OCI-LY7 (cell line): ENCODE data around the gene ERMN. TPM values are rescaled to one million over a fixed set of nuclear protein-coding genes. Genes with fewer than 3 reads are reported as not detected.

Experiments used
- BruUV-seq: library from RNA; stranded (reverse); fragments of 400-500 nt; replicated peaks from 2 replicates; lab custom pipeline; 2021; lab: Mats Ljungman, UMichigan
- CTCF ChIA-PET: fragments of 300-600 bp; sonication (Branson Sonifier 250); formaldehyde crosslinking; loops from one replicate; lab custom pipeline; 2022; ENCODE audit warnings: antibody characterized with exemption; ENCODE audit not compliant: unreplicated experiment; lab: Charles Lee
- POLR2A ChIA-PET: fragments of 300-600 bp; sonication (Branson Sonifier 250); formaldehyde crosslinking; loops from one replicate; lab custom pipeline; 2022; ENCODE audit warnings: antibody characterized with exemption; lab: Charles Lee
- DNase-seq: peaks from one replicate; pipeline ENCODE4 v3.0.0-alpha.2; 2015; ENCODE audit warnings: low spot score
- H2AFZ ChIP-seq: fragments of 200-600 bp; sonication (generic), shearing (Covaris generic); 2 replicates; pipeline ENCODE4 v1.6.1; 2014; ENCODE audit warnings: mild to moderate bottlenecking, antibody characterized with exemption, low read length, moderate library complexity
- H3K27ac ChIP-seq: fragments of 200-600 bp; sonication (generic); 2 replicates; pipeline ENCODE4 v1.5.1; 2014; ENCODE audit warnings: mixed run types, low read depth, mild to moderate bottlenecking, moderate library complexity, low read length, inconsistent platforms; ENCODE audit not compliant: poor library complexity, severe bottlenecking
- H3K36me3 ChIP-seq: fragments of 200-600 bp; sonication (generic); 2 replicates; pipeline ENCODE4 v1.6.1; 2014; ENCODE audit warnings: mild to moderate bottlenecking, antibody characterized with exemption, low read length, moderate library complexity, mixed read lengths; ENCODE audit not compliant: insufficient read depth
- H3K4me1 ChIP-seq: fragments of 200-600 bp; sonication (generic); 2 replicates; pipeline ENCODE4 v1.5.1; 2014; ENCODE audit warnings: mild to moderate bottlenecking, low read length; ENCODE audit not compliant: insufficient read depth, poor library complexity, severe bottlenecking
- H3K4me2 ChIP-seq: fragments of 200-600 bp; sonication (generic); 2 replicates; pipeline ENCODE4 v1.6.1; 2014; ENCODE audit warnings: mild to moderate bottlenecking, low read length
- H3K4me3 ChIP-seq: fragments of 200-600 bp; sonication (generic); 2 replicates; pipeline ENCODE4 v1.5.1; 2014; ENCODE audit warnings: mild to moderate bottlenecking, low read depth, low read length; ENCODE audit not compliant: poor library complexity, severe bottlenecking
- H3K79me2 ChIP-seq: fragments of 200-600 bp; sonication (generic); 2 replicates; pipeline ENCODE4 v1.6.1; 2016; ENCODE audit warnings: low read depth, mild to moderate bottlenecking, low read length, moderate library complexity, mixed read lengths; ENCODE audit not compliant: insufficient read depth
- H3K9me2 ChIP-seq: fragments of 200-600 bp; sonication (generic); 2 replicates; pipeline ENCODE4 v1.6.1; 2016; ENCODE audit warnings: mild to moderate bottlenecking, low read length, mixed read lengths; ENCODE audit not compliant: insufficient read depth
- H3K9me3 ChIP-seq: fragments of 200-600 bp; sonication (generic); 2 replicates; pipeline ENCODE4 v1.6.1; 2014; ENCODE audit warnings: mild to moderate bottlenecking, mixed run types, low read length, mixed read lengths
- H4K20me1 ChIP-seq: fragments of 200-600 bp; sonication (generic); 2 replicates; pipeline ENCODE4 v1.6.1; 2014; ENCODE audit warnings: mild to moderate bottlenecking, antibody characterized with exemption, low read length, moderate library complexity, mixed read lengths; ENCODE audit not compliant: insufficient read depth
- EZH2phosphoT487 ChIP-seq: fragments of 200-600 bp; sonication (generic); IDR thresholded peaks from 2 replicates; pipeline ENCODE4 v1.6.1; 2018; ENCODE audit warnings: low read depth, borderline replicate concordance, mild to moderate bottlenecking, mixed run types, antibody characterized with exemption, low read length, moderate library complexity, mixed read lengths
- intact Hi-C: fragments of 100-400 bp; cut with micrococcal nuclease; formaldehyde crosslinking; loops from one replicate; pipeline ENCODE4 v1.10.0; 2022; ENCODE audit not compliant: unreplicated experiment
- total RNA-seq, 2 experiments: library from RNA; depleted of rRNA in 1 of 2; stranded (reverse); fragments of >200 nt in 1 of 2; shearing (Covaris generic) in 1 of 2; gene quantifications; 2 replicates each; pipeline ENCODE4 v1.2.3, GENCODE V29; 2014 to 2022
- TF ChIP-seq, protein P1 (sequence below): fragments of 200-600 bp; sonication (generic); conservative IDR thresholded peaks from 2 replicates; pipeline ENCODE4 v1.5.1; 2014; ENCODE audit warnings: mild to moderate bottlenecking, antibody characterized with exemption, low read length, moderate library complexity, mixed read lengths

Gene ERMN
- total RNA-seq, 2 experiments from 2014 or later: 2.1 to 2.2 TPM

DNA sequence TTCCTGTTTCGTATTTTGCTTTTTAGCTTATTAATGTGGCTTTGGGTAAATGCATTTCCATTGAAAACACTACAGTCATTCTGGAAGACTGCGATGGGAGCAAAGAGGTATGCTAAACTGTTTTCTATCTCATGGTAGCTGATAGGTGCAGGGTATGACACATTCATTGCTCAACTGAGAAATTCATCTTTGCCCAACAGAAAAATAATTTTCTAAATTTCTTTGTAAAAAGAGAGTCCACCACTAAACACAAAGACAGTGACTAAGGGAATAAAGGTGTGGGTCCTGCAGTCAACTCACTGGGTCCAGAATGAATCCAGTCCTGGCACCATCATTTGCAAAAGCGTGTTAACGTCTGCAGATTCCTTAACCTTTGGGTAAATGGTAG, 19.9 kb downstream of the ERMN start:
- POLR2A ChIA-PET: interaction anchor here (0.6 to 1.6 kb wide), 5 partner anchors 8 to 99 kb away, joined by 3 to 4 read pairs (median 3); partner anchors contain the start of gene ERMN
- H3K4me3 ChIP-seq: no peak overlapping the region
- BruUV-seq: no TSS peak
- no peak overlapping the region for H3K4me2 ChIP-seq
- CTCF ChIA-PET: interaction anchor here (1.4 to 1.6 kb wide), 2 partner anchors 11 to 21 kb away, joined by 4 to 5 read pairs; no protein-coding TSS in a partner anchor
- intact Hi-C loops: no loop called here
- TF ChIP-seq, protein P1, sequence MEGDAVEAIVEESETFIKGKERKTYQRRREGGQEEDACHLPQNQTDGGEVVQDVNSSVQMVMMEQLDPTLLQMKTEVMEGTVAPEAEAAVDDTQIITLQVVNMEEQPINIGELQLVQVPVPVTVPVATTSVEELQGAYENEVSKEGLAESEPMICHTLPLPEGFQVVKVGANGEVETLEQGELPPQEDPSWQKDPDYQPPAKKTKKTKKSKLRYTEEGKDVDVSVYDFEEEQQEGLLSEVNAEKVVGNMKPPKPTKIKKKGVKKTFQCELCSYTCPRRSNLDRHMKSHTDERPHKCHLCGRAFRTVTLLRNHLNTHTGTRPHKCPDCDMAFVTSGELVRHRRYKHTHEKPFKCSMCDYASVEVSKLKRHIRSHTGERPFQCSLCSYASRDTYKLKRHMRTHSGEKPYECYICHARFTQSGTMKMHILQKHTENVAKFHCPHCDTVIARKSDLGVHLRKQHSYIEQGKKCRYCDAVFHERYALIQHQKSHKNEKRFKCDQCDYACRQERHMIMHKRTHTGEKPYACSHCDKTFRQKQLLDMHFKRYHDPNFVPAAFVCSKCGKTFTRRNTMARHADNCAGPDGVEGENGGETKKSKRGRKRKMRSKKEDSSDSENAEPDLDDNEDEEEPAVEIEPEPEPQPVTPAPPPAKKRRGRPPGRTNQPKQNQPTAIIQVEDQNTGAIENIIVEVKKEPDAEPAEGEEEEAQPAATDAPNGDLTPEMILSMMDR: no peak
- no peak for TF ChIP-seq EZH2phosphoT487
- H3K9me3 ChIP-seq: no peaks in the 10 kb centered on the region
- H4K20me1 ChIP-seq: no peaks in the 10 kb centered on the region
- H2AFZ ChIP-seq: no peak overlapping the region
- no peaks in the 10 kb centered on the region for H3K36me3 ChIP-seq
- no peak overlapping the region for H3K27ac ChIP-seq
- no peaks in the 10 kb centered on the region for H3K9me2 ChIP-seq
- no peak for DNase-seq
- H3K4me1 ChIP-seq: no peaks in the 10 kb centered on the region
- H3K79me2 ChIP-seq: no peaks in the 10 kb centered on the region

DNA sequence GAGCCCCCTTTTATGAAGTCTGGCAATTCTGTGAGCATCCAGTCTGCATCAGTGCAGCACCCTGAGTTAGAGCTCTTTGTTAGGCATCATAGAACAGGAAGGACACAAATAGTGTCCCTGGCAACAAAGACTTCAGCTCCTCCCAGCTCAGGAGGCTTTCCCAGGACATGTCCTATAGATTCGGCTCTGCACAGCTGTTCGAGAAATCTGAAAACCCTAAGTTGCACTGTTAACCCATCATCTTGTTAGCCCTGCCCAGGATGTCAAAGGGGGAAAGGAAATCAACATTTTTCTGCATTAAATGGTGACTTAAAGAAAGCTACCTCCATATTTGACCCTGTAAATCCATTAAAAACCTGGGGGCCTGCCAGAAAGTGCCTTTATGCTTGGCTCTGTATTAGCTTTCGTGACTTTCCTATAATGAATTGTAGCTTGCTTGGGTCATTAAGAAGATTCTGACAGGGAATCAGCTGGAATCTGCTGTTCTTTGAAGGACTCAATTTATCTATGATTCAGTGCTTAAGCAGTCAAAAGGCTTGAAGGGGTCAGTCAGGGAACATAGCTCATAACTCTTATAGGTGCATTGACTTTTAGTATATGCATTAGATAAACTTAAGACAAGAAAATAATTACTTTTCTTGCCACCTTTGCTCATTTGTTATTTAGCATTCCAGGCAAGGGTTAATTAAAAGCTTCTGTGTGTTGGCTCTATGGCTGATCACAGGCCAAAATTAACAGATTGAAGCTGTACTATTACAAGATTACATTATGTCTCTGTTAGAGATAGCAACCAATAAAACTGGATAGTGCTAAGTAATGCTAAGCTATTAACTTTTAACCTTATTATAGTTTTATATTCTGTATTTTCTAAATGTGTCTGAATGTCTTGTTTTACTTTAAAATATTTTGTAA, 20.6 kb downstream of the ERMN start:
- BruUV-seq: no TSS peak
- no peak overlapping the region for H3K27ac ChIP-seq
- H3K4me1 ChIP-seq: no peaks in the 10 kb centered on the region
- no peaks in the 10 kb centered on the region for H3K79me2 ChIP-seq
- intact Hi-C loops: loop anchor here (5.0 kb wide), 3 partner anchors 187 to 702 kb away; no protein-coding TSS in a partner anchor
- H3K9me3 ChIP-seq: no peaks in the 10 kb centered on the region
- H3K4me2 ChIP-seq: no peak overlapping the region
- H3K36me3 ChIP-seq: no peaks in the 10 kb centered on the region
- ChIA-PET CTCF (interaction anchor here (1.1 to 1.6 kb wide), 3 partner anchors 11 to 22 kb away, joined by 4 to 6 read pairs (median 5); no protein-coding TSS in a partner anchor), POLR2A (interaction anchor here (0.5 to 1.6 kb wide), 10 partner anchors 9 to 865 kb away, joined by 3 to 4 read pairs (median 3); partner anchors contain the start of gene ERMN)
- H3K4me3 ChIP-seq: no peak overlapping the region
- no peaks in the 10 kb centered on the region for H3K9me2 ChIP-seq
- no peak for TF ChIP-seq EZH2phosphoT487
- TF ChIP-seq, protein P1: no peak
- H2AFZ ChIP-seq: no peak overlapping the region
- DNase-seq: no peak
- H4K20me1 ChIP-seq: no peaks in the 10 kb centered on the region

DNA sequence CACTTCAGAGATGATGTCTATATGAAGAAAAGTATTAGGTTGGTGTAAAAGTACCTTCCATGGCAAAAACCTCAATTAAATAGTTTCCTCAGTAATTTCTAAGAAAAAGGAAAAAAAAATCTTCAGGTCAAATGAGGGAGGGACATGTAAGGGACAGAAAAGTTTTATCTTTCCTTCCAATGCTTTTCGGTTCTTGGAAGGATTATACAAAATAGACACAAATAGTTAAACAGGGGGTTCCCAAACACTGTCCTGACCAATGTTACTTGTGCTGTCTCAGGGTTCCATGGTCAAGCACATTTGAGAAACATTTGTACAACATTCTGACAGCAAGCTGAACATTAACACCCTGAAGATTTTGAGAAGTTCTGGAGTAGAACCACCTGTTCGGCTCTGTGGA, 22.0 kb downstream of the ERMN start:
- POLR2A ChIA-PET: no interaction called here
- BruUV-seq: no TSS peak
- Histone ChIP-seq H4K20me1 (no peaks in the 10 kb centered on the region), H3K79me2 (no peaks in the 10 kb centered on the region), H3K9me3 (no peaks in the 10 kb centered on the region), H3K27ac (no peak overlapping the region), H2AFZ (no peak overlapping the region), H3K9me2 (no peaks in the 10 kb centered on the region), H3K4me2 (no peak overlapping the region), H3K4me1 (no peaks in the 10 kb centered on the region), H3K36me3 (no peaks in the 10 kb centered on the region), H3K4me3 (no peak overlapping the region)
- intact Hi-C loops: loop anchor here (5.0 kb wide), 3 partner anchors 189 to 704 kb away; no protein-coding TSS in a partner anchor
- DNase-seq: no peak
- CTCF ChIA-PET: no interaction called here
- TF ChIP-seq, protein P1: no peak
- no peak for TF ChIP-seq EZH2phosphoT487
